NCI-H345 treated with DMSO at 0.1 percent for 48 hours (cell line): ENCODE results near the gene MS4A6E.
"Not testable (repeated sequence)": the region's sequence is repeated elsewhere in the genome, so short reads cannot be mapped to it uniquely, and the experiment has no call there.

Source experiments
- DNase-seq: peaks from one replicate; lab custom pipeline; 2025; ENCODE audit not compliant: unreplicated experiment; lab: John Stamatoyannopoulos, UW

Gene MS4A6E, protein sequence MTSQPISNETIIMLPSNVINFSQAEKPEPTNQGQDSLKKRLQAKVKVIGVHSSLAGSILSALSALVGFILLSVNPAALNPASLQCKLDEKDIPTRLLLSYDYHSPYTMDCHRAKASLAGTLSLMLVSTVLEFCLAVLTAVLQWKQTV

DNA sequence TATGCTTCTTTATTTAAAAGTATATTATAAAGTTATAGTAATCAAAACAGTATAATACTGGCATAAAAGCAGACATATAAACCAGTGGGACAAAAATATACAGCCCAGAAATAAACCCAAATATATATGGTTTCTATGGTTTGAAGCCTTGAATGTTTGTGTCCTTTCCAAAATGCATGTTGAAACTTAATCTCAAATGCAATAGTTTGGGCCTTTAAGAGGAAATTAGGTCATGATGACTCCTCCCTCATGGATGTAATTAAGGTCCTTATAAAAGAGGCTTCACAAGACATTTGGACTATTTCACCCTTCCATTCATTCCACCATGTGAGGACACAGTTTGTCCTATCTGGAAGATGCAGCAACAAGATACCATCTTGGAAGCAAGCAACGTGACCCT lies at the start of gene MS4A6E:
Gene MS4A6E (plus strand): TSS at position 301 of the 400 bp plus-strand sequence. CDS start 7,641 bp downstream, outside the sequence.
- DNase-seq: no peak

DNA sequence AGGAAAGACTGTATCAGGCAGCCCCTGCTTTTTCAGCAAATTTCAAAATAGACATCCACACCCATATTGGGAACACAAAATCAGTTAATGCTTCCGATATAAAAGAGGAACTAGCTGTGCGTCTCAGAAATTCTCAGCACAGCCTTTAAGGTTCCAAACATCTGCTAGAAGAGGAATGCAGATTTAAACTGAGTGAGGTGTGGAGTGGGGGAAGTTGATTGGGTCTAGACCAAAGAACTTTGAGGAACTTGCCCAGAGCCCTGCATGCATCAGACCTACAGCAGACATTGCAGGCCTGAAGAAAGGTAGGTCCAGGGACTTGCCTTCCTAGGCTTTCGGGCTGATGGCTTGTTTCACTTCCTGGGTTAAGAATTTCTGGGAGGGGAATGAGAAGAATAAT lies 46.6 kb upstream of the MS4A6E start, which contains the start of gene MS4A4A:
Gene MS4A4A (plus strand): TSS at position 255 of the 400 bp plus-strand sequence. CDS start 10 bp downstream, at position 265.
- no peak for DNase-seq

DNA sequence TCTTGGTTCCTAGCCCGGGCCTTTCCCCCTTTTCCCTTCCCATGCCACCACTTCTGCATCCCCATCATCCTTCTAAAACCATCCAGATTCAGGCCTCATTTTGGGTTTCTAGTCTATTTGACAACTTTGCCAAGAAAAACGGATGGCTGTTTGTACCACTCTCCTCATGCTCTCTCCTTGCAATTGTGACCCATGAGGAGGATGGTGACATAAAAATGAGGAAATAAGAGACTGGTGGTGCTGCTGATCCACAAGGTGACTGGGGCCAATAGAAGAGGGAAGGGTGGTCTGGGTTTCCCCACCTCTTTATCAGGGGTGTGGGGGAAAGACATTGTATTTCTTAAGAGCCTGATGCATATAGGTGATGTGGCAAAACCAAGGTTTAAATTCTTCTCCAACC lies 45.6 kb upstream of the MS4A6E start:
- no peak for DNase-seq

DNA sequence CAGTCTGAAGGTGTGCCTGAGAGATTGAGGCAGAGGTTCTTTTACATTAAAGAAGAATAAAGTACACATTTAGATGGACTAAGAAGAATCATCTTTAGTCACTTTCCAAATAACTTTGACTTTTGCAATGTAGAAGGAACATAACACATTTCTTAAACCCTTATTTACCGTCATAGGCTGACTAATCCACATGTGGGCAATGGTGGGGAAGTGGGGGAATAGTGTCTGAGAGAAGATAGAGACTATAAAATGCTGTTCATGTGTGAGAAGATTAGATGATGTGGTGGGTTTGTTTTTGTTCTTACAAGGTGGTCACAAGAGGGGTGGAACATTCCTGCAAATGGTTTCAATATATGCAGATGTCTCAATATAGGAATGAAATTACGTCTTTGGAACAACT lies 44.8 kb upstream of the MS4A6E start:
- DNase-seq: no peak

DNA sequence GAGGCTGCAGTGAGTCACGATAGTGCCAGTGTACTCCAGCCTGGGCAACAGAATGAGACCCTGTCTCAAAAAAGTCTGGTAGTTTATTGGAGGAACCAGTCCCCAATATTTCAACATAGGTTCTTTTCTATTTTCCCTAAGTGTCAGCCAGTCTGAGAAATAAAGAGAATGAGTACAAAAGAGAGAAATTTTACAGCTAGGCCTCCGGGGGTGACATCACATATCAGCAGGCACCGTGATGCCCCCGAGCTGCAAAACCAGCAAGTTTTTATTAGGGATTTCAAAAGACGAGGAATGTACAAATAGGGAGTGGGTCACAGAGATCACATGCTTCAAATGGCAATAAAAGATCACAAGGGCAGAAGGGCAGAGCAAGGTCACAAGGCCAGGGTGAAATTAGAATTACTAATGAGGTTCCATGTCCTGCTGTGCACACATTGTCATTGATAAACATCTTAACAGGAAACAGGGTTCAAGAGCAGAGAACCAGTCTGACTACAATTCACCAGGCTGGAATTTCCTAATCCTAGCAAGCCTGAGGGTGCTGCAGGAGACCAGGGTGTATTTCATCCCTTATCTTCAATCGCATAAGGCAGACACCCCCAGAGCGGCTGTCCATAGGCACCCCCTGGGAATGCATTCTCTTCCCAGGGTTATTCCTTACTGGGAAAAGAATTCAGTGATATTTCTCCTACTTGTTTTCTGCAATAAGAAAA lies 41.5 kb upstream of the MS4A6E start:
- not testable (repeated sequence) for DNase-seq

DNA sequence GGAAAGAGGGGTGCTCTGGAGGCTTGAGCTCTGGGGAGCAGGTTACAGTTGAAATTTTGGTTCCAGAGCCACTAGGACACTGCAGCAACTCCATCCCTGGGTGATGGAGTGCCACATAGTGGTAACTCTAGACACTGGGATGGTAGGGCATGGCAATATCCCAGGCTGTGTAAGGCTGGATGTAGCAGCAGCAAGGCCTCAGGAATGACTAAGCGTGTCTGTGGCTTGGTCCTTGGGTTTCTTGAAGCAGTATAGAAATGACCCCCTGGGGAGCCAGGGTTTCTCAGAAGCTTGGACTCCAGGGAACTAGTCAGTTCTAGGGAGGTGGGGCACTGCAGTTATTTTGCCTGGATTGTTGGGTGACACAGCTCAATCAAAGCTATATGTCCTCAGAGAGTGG lies 38.5 kb upstream of the MS4A6E start:
- DNase-seq: no peak

DNA sequence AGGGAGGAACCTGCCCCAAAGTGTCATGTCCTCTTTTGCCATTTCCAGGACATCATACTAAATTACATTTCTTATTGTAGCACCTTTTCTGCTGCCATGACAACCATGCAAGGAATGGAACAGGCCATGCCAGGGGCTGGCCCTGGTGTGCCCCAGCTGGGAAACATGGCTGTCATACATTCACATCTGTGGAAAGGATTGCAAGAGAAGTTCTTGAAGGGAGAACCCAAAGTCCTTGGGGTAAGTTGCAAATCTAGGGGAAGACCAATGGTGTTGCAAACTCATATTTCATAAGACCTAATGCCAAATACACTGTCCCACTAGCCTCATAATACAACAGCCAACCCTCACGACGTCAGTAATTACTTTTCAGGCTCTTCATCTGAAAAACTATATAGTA lies 34.9 kb upstream of the MS4A6E start:
- no peak for DNase-seq

DNA sequence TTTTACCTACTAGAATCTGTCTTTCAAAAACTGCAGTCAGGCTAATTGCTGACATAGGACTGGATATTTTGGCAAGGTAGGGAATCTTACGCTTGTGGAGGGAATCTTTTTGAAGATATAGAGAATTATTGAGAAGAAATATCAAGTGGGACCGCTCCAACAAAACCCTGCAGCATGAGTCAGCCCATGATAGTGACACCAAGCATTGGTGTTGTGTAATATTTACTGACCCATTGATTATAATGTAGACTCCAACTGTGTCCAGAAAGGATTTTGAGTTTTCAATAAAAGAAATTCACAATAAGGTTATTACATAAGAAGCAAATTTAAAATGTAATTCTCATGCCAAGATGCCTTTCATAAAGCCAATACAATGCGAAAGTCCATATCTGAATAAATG lies 25.9 kb upstream of the MS4A6E start:
- no peak for DNase-seq

DNA sequence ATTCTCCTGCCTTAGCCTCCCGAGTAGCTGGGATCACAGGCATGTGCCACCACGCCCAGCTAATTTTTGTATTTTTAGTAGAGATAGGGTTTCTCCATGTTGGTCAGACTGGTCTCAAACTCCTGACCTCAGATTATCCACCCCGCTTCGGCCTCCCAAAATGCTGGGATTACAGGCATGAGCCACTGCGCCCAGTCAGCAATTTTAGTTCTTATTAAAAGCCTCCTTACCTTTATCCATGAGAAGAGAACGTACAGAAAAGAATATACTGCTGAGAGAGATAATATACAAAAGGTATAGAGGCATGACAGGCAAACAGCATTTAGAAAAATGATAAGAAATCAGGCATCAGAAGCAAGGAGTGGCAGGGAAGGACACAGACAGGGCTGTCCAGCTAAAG lies 25.2 kb upstream of the MS4A6E start:
- not testable (repeated sequence) for DNase-seq

DNA sequence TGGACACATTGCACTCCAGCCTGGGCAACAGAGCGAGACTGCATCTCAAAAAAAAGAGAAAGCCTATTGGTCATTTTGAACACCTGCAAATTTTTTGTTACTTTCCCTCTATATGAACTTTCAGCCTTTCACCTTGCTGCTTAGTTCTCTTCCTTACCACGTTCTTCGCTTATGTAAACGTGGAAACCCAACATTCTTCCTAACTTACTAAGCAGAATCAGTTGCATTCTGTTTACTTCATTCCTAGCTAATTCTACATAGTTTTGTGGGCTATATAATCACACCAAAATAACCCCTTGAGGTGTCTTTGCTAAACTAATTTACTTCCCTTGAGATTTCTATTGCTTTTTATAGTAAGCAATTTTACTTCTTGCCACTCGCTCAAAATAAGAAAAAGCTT lies 23.4 kb upstream of the MS4A6E start:
- no peak for DNase-seq

DNA sequence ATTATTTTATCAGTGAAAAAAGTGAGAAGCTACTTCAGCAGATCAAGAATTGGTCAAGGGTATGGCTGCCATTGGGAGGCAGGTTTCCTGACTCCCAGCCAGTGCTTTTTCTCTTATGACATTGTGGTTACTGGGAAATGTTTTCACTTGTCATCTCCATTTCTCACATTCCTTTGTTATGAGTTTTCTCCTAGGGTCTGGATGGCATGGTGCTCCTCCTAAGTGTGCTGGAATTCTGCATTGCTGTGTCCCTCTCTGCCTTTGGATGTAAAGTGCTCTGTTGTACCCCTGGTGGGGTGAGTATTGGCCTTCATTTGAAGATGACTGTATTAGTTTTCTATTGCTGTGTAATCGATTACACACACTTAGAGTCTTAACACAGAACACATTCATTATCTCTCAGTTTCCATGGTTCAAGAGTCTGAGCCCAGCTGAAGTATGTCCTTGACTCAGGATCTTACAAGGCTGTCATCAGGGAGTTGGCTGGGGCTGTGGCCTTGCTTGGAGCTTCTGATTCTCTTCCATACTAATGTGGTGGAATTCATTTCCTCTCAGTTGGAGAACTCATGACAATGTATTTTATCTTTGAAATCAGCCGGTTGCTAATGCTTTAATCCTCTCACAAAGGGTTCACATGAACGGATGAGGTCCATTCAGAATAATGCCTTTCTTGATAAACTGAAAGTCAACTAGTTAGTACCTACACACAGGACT lies 21.0 kb upstream of the MS4A6E start:
- no peak for DNase-seq

DNA sequence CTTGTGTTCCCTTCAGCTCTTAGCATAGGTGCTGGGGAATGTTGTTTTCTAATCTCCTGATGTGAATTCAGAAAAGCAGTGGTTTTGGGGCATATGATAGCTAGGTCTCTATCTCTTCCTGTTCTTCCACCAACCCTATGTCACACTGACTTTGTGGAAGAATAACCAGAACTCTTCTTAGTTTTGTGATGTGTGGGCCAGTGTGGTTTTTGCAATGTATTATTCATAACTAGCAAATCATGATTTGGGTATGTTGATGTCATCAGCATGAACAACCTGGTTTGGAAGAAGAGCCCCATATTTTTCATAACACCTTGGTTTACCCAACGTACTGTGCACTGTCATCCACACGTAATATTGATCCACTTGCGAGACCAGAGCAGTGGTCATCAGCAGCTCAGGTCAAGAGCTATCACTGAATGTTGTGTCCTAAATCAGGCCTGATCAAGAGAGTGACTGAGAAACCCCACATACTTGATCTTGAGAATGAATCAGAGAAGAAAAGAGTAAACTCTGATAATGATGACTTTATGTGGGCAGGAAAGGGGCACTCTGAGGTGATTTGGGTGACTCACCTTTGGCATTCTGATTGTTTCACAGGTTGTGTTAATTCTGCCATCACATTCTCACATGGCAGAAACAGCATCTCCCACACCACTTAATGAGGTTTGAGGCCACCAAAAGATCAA lies 19.4 kb upstream of the MS4A6E start:
- no peak for DNase-seq

DNA sequence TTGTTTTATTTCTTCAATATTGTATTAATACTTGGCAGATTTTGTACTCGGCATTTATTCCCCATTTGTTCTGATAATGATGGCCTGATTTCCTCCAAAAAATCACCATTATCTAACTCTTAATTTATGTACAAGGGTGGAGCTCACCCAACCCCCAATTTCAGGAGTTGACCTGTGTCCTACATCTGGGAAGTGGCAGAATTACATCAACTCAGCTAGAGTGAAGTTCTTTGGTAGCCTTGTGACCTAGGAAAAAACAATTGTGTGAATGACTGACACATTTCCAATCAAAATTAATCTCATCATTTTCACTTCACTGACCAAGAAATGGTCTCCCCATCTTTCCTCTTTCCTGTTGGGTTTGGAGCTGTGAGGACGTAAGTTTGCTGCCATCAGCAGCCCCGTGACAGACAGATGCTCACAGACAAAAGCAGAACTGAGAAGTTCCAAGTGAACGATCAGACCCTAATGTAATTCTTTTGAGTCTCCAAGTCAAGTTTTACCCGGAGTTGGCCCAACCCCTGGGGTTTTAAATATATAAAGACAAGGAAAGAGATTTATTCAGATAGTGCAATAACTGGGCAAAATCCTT lies 16.6 kb upstream of the MS4A6E start:
- DNase-seq: no peak

DNA sequence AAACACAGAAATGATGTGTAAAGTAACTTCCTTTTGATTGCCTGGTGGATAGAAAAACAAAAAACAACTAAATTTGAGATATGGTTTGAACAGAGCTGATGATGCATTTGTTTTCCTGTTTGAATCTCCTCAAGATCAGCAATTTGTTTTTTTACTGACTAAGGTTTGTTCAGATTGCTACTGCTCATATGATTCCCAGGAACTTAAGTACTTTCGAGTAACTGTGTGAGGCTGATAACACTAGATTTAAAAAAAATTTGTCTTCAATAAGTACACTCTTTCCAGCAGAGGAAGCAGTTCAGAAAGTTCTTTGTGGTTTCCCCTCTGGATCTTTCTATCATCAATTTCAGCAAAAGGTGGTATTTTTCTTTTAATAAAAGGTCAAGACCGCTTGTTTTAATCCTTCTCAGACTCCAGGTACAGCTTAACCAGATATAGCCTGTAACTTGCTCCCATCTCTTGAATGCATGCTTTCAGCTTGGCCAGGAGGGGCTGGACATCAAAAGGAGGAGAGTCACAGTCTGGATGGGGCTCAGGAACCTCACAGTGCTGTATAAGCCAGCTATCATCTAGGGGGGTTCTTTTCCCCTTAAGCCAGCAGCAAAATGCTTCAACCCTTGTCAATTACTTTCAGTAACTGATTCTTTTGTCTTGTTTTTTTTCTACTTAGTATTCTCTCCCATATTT lies 12.3 kb upstream of the MS4A6E start:
- DNase-seq: no peak

DNA sequence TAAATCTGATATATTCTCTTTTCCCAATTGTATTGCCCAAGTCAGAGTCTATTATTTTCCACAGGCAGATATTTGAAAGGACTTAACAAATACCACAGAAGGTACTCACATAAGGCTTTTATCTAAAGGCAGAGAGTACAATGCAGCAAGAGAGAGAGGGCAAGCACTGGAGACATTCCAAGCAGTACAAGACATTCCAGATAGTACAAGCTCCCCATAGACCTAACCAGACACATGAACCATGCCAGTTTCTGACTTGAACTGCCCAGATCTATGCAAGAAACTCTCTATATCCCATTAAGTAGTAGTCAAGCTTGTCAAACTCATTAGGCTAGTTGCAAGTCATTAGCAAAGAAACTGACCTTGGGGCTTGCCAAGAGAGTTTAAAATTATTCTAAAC lies 11.2 kb upstream of the MS4A6E start:
- DNase-seq: no peak

DNA sequence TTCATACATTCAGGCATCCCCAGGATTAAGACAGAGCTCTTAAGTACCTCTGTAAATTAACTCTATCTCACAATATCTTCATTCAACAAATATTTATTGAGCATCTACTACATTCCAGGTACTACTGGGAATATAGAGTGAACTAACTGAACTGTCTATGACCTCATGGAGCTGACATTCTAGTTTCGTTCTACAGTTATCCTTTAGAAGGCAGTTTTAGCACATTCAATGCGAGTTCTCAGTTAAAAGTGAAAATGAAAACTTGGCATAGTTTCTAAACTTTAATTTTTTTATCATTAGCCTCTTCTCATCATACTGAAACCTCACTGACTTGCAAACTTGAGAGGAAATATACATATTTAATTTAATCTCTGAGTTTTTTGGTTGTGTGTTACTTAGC lies 10.7 kb upstream of the MS4A6E start:
- no peak for DNase-seq

DNA sequence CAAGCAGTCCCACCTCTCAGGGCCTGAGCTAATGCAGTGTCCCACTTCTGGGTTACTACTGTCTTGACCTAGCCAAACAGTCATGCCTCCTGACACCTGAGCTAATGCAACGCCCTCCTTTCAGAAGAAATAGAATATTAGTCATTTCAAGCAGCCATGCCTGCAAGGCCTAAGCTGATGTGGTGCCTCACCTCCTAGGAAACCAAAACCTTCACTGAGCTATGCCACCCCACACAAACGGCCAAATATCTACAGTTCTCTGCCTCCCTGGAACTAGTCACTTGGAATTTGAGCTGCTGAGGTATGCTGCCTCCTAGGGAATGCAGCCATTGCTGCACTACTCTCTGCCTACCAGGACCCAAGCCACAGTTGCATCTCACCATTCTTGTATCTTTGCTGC lies 8.3 kb upstream of the MS4A6E start:
- DNase-seq: no peak

DNA sequence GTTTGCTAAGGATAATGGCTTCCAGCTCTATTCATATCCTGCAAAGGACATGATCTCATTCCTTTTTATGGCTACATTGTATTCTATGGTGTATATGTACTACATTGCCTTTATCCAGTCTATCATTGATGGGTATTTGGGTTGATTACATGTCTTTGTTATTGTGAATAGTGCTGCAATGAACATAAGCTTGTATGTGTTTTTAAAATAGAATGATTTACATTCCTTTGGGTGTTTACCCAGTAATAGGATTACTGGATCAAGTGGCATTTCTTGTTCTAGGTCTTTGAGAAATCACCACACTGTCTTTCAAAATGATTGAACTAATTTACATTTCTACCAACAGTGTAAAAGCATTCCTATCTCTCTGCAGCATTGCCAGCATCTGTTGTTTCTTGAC lies 6.0 kb upstream of the MS4A6E start:
- DNase-seq: no peak

DNA sequence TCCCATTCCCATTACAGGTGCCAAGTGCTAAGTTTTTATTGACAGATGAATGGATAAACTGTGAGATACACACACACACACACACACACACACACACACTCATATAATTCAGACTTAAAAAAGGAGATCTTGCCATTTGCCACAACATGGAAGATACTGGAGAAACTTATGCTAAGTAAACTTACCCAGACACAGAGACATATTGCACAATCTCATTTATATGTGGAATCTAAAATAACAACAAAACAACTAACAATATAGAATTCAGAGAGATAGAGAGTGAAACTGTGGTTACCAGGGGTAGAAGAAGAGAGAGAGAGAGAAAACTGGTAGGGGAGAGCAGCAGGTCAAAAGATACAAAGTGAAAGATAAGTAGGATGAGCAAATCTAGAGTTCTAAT lies 1.4 kb downstream of the MS4A6E start:
- no peak for DNase-seq

DNA sequence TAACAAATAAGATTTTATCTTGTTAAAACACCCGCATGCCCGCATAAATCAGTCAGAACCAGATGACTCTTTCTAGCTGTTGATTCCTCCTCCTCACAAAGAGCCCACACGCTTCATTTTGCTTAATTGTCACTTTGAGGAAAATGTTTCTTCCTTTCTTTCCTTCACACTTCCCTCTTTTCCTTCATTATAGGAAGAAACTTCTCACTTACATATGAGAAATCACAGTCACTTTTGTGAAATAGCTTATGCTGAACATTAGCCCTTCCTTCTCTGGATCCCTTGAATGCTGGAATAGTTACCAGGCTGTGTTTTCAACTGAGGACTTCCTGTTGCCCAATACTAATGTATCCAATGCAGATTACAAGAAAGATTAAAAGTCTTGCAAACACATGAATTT lies 5.8 kb downstream of the MS4A6E start:
- no peak for DNase-seq
